Smooth muscle cell (in vitro differentiated cells): ENCODE results near the gene ANKS1B. TPM values are rescaled to one million over a fixed set of nuclear protein-coding genes. Genes with fewer than 3 reads are reported as not detected.
"Not testable (repeated sequence)": the region's sequence is repeated elsewhere in the genome, so short reads cannot be mapped to it uniquely, and the experiment has no call there.

Experiments
- DNase-seq: peaks from one replicate; lab custom pipeline; 2025; ENCODE audit not compliant: unreplicated experiment; lab: John Stamatoyannopoulos, UW
- H2AFZ ChIP-seq: fragments of 200-600 bp; sonication (generic); 2 replicates; pipeline ENCODE4 v1.6.0; 2016; ENCODE audit warnings: antibody characterized with exemption, low read depth, mild to moderate bottlenecking
- H3F3A ChIP-seq: fragments of 200-600 bp; sonication (generic); 2 replicates; pipeline ENCODE4 v1.6.0; 2017; ENCODE audit warnings: antibody characterized with exemption, low read depth
- H3K27ac ChIP-seq: fragments of 200-600 bp; sonication (generic); 2 replicates; pipeline ENCODE4 v1.5.1; 2016; ENCODE audit warnings: low read depth, mild to moderate bottlenecking
- H3K27me3 ChIP-seq: fragments of 200-600 bp; sonication (generic); 2 replicates; pipeline ENCODE4 v1.6.1; 2016; ENCODE audit warnings: low read depth, mild to moderate bottlenecking
- H3K36me3 ChIP-seq: fragments of 200-600 bp; sonication (generic); 2 replicates; pipeline ENCODE4 v1.5.1; 2016; ENCODE audit warnings: low read depth
- H3K4me1 ChIP-seq: fragments of 200-600 bp; sonication (generic); 2 replicates; pipeline ENCODE4 v1.5.1; 2016; ENCODE audit warnings: low read depth
- H3K4me2 ChIP-seq: fragments of 200-600 bp; sonication (generic); 2 replicates; pipeline ENCODE4 v1.6.0; 2016; ENCODE audit warnings: mild to moderate bottlenecking
- H3K4me3 ChIP-seq: fragments of 200-600 bp; sonication (generic); 2 replicates; pipeline ENCODE4 v1.5.1; 2016; ENCODE audit warnings: mild to moderate bottlenecking
- H3K79me2 ChIP-seq: fragments of 200-600 bp; sonication (generic); 2 replicates; pipeline ENCODE4 v1.6.0; 2016; ENCODE audit warnings: low read depth, mild to moderate bottlenecking
- H3K9ac ChIP-seq: fragments of 200-600 bp; sonication (generic); 2 replicates; pipeline ENCODE4 v1.6.0; 2016; ENCODE audit warnings: low read depth
- H3K9me3 ChIP-seq: fragments of 200-600 bp; sonication (generic); replicated peaks from 2 replicates; pipeline ENCODE4 v1.5.1; 2016; ENCODE audit warnings: low read depth
- H4K20me1 ChIP-seq: fragments of 200-600 bp; sonication (generic); 2 replicates; pipeline ENCODE4 v1.6.0; 2016; ENCODE audit warnings: low read depth
- WGBS: methylation state at CpG from one replicate; pipeline ENCODE4 v1.1.7; 2016; ENCODE audit warnings: low lambda C conversion rate; 5-methylcytosine and 5-hydroxymethylcytosine counted together
- polyA plus RNA-seq: library from polyadenylated mRNA; unstranded; fragments of >200 nt; fragmentation: Nextera tagmentation; extraction: Ambion mirVana; gene quantifications from 2 replicates; pipeline ENCODE4 v1.2.1, GENCODE V29; 2016
- total RNA-seq: library from RNA; depleted of rRNA; stranded (reverse); fragments of >200 nt; gene quantifications from 2 replicates; pipeline ENCODE4 v1.2.3, GENCODE V29; 2014
- TF ChIP-seq, protein P1 (sequence below): fragments of 200-600 bp; sonication (generic); IDR thresholded peaks from 2 replicates; pipeline ENCODE4 v1.5.1; 2017; ENCODE audit warnings: borderline replicate concordance, mild to moderate bottlenecking, antibody characterized with exemption; ENCODE audit not compliant: insufficient read depth, poor library complexity, severe bottlenecking

Gene ANKS1B
- total and polyA plus RNA-seq, 2 experiments from 2014 or later, result 0.47 to 7.3 TPM

DNA sequence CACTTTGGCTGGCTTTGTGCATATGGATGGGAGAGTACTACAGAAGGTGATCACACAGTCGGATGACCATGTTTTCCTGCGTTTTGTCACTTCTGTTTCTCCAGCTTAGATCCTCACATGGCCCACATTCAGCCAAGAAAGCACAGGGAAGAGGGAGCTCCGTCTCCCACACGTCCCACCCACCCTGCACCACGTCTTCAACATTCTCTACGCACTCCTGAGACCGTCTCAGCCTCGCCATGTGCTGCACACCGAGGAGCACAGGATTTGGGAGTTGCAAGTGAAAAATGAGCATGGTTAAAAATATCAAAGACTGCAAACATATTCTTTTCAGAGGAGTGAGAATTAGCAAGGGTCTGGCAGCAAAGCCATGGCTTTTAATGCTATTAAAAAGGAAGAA, 1217.5 kb downstream of the ANKS1B start:
- H4K20me1 ChIP-seq, result no peaks in the 10 kb centered on the region
- no peak overlapping the region for H3K27ac ChIP-seq
- DNase-seq, result no peak
- H3K79me2 ChIP-seq, result no peaks in the 10 kb centered on the region
- no peaks in the 10 kb centered on the region for H3K4me1 ChIP-seq
- no peak overlapping the region for H3K4me3 ChIP-seq
- no peaks in the 10 kb centered on the region for H3F3A ChIP-seq
- no peaks in the 10 kb centered on the region for H3K9me3 ChIP-seq
- no peaks in the 10 kb centered on the region for H3K36me3 ChIP-seq
- H2AFZ ChIP-seq, result no peak overlapping the region
- H3K27me3 ChIP-seq, result no peaks in the 10 kb centered on the region
- whole genome bisulfite sequencing, result 93% methylated on average over 9 of the region's 9 CpGs
- H3K4me2 ChIP-seq, result no peak overlapping the region
- no peak overlapping the region for H3K9ac ChIP-seq
- TF ChIP-seq, protein P1, sequence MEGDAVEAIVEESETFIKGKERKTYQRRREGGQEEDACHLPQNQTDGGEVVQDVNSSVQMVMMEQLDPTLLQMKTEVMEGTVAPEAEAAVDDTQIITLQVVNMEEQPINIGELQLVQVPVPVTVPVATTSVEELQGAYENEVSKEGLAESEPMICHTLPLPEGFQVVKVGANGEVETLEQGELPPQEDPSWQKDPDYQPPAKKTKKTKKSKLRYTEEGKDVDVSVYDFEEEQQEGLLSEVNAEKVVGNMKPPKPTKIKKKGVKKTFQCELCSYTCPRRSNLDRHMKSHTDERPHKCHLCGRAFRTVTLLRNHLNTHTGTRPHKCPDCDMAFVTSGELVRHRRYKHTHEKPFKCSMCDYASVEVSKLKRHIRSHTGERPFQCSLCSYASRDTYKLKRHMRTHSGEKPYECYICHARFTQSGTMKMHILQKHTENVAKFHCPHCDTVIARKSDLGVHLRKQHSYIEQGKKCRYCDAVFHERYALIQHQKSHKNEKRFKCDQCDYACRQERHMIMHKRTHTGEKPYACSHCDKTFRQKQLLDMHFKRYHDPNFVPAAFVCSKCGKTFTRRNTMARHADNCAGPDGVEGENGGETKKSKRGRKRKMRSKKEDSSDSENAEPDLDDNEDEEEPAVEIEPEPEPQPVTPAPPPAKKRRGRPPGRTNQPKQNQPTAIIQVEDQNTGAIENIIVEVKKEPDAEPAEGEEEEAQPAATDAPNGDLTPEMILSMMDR, result no peak

DNA sequence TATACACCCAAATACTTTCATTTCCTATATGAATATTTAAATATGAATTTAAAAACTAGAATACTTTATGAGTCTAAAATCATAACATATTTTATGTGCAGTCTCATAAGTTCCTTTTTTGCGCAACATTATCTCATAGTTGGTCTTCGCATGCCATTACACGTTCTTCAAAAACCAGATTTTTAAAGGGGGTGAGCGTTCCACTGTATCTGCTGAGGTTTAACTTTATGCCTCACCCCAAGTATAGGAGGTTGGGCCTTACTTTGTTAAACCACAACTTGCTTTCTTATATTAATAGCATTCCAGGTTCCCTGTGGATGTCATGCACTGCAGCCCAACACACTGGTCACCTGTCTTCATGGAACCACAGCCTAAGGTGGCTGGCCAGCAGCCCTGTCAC, 1221.1 kb downstream of the ANKS1B start:
- TF ChIP-seq, protein P1, result no peak
- Histone ChIP-seq H3F3A (no peaks in the 10 kb centered on the region), H3K4me3 (no peak overlapping the region), H3K27ac (no peak overlapping the region), H4K20me1 (no peaks in the 10 kb centered on the region), H3K36me3 (no peaks in the 10 kb centered on the region), H3K4me1 (no peaks in the 10 kb centered on the region), H3K4me2 (no peak overlapping the region), H3K79me2 (no peaks in the 10 kb centered on the region), H3K9me3 (no peaks in the 10 kb centered on the region), H2AFZ (no peak overlapping the region), H3K27me3 (no peaks in the 10 kb centered on the region), H3K9ac (no peak overlapping the region)
- no peak for DNase-seq
- WGBS, result 91% methylated on average over 4 of the region's 4 CpGs

DNA sequence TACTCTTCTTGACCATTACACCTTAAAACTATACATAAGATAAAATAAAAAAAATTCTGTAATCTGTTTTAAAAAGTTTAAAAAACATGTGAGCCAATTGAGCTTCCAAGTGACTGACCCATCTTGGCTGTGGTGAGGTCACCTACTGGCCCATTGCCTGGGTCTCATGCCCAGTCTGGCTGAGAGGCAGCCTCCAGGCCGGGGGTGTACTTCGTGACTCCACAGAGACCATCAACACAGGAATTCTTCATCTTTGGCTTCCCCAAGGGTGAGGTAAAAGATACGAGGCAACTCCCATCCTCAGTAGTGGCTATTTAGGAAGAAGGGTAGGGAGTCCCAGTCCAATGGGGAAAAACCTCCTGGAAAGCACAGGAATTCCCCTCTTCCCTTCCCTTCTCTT, 1226.4 kb downstream of the ANKS1B start:
- no peaks in the 10 kb centered on the region for H3K79me2 ChIP-seq
- H2AFZ ChIP-seq, result no peak overlapping the region
- 93% methylated on average over 3 of the region's 3 CpGs for WGBS
- no peaks in the 10 kb centered on the region for H3K36me3 ChIP-seq
- H3K9me3 ChIP-seq, result no peaks in the 10 kb centered on the region
- H3K27ac ChIP-seq, result no peak overlapping the region
- H3K4me2 ChIP-seq, result no peak overlapping the region
- DNase-seq, result no peak
- H4K20me1 ChIP-seq, result no peaks in the 10 kb centered on the region
- H3F3A ChIP-seq, result no peaks in the 10 kb centered on the region
- H3K4me1 ChIP-seq, result no peaks in the 10 kb centered on the region
- H3K4me3 ChIP-seq, result no peak overlapping the region
- no peaks in the 10 kb centered on the region for H3K27me3 ChIP-seq
- H3K9ac ChIP-seq, result no peak overlapping the region
- TF ChIP-seq, protein P1, result no peak

DNA sequence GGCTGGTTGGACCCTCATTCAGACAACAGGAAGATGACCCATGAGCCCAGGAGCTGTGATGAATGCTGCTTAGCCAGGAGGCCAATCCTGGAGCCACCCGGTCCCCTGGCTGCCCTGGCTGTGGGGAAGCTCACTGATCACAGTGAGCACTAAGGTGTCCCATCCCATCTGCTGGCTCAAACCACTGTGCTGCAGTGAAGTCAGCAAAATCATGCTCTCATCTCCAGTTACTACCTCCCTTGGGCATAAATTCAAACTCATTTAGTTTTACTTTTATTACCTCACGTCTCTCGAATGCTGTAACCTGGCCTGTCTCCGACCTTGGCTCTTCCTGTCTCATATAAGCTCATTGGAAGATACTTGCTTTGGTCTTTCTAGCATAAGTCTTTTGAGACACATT, 1227.3 kb downstream of the ANKS1B start:
- no peak overlapping the region for H2AFZ ChIP-seq
- TF ChIP-seq, protein P1, result no peak
- H3F3A ChIP-seq, result no peaks in the 10 kb centered on the region
- H3K27ac ChIP-seq, result no peak overlapping the region
- no peaks in the 10 kb centered on the region for H3K27me3 ChIP-seq
- WGBS, result 63% methylated on average over 4 of the region's 4 CpGs
- no peaks in the 10 kb centered on the region for H4K20me1 ChIP-seq
- no peak overlapping the region for H3K9ac ChIP-seq
- H3K36me3 ChIP-seq, result no peaks in the 10 kb centered on the region
- H3K79me2 ChIP-seq, result no peaks in the 10 kb centered on the region
- no peak for DNase-seq
- H3K9me3 ChIP-seq, result no peaks in the 10 kb centered on the region
- no peaks in the 10 kb centered on the region for H3K4me1 ChIP-seq
- no peak overlapping the region for H3K4me2 ChIP-seq
- H3K4me3 ChIP-seq, result no peak overlapping the region

DNA sequence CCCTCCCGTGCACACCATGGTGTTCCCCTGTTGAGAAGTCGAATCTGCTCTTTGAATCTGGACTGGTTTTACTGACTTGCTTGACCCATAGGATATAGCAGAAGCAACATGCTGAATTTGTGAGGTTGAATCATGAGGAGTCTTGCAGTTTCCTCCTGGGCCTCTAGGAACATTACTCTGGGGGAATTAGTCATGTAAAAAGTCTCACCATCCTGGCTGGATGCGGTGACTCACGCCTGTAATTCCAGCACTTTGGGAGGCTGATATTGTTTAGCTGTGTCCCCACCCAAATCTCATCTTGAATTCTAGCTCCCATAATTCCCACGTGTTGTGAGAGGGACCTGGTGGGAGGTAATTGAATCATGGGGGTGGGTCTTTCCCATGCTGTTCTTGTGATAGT, 1228.9 kb downstream of the ANKS1B start:
- not testable (repeated sequence) for H3K9me3 ChIP-seq, H3F3A ChIP-seq, H3K4me2 ChIP-seq, H4K20me1 ChIP-seq, H3K4me3 ChIP-seq, H3K9ac ChIP-seq, H3K4me1 ChIP-seq, H2AFZ ChIP-seq, H3K36me3 ChIP-seq, H3K79me2 ChIP-seq, H3K27ac ChIP-seq, H3K27me3 ChIP-seq, DNase-seq
- 85% methylated on average over 5 of the region's 5 CpGs for WGBS
